Fibroblast of lung (primary cell): ENCODE measurements around the gene FBXO41.

Experiments
- EZH2 ChIP-seq: IDR thresholded peaks from 2 replicates; pipeline ENCODE4 v1.5.1; 2012; ENCODE audit warnings: low read length, control low read depth, mild to moderate bottlenecking; ENCODE audit errors: missing control alignments
- TF ChIP-seq, protein P1 (sequence below), 2 donors: IDR thresholded peaks in 1 of 2; conservative IDR thresholded peaks in 1 of 2; 1 replicate in 1 of 2; 2 replicates in 1 of 2; pipeline ENCODE4 v1.5.1; 2011 to 2012; ENCODE audit warnings: low read length in 2 of 2, control low read depth in 1 of 2, inconsistent platforms in 1 of 2, low read depth in 1 of 2, mild to moderate bottlenecking in 1 of 2

DNA sequence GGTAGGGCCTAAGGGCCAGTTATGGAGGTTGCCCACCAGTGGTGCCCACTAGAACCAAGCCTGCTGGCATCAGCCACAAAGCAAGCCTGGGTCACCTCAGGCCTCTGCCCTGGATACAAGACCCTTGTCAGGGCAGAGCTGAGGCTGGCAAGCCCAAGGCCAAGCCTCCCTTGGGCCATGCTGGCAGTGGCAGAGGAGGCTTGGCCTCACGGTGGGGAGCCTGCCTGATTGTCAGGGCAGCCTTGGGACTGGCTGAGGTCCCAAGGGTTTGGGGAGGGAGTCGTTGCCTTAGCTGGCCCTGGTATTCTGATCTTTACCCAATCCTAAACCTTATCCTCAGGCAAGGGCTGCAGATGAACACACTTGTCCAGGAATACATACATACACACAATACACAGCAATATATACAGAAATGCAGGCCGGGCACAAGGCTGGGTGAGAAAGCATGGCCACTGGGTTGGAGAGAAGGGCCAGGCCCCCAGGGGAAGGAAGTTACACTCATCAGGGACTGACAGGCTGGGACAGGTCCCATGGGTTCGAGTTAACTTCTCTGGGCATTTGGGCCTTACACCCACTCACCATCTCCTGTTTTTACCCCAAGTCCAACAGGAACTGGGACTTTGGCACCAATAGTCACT lies 29.2 kb downstream of the FBXO41 start:
- TF ChIP-seq, protein P1, sequence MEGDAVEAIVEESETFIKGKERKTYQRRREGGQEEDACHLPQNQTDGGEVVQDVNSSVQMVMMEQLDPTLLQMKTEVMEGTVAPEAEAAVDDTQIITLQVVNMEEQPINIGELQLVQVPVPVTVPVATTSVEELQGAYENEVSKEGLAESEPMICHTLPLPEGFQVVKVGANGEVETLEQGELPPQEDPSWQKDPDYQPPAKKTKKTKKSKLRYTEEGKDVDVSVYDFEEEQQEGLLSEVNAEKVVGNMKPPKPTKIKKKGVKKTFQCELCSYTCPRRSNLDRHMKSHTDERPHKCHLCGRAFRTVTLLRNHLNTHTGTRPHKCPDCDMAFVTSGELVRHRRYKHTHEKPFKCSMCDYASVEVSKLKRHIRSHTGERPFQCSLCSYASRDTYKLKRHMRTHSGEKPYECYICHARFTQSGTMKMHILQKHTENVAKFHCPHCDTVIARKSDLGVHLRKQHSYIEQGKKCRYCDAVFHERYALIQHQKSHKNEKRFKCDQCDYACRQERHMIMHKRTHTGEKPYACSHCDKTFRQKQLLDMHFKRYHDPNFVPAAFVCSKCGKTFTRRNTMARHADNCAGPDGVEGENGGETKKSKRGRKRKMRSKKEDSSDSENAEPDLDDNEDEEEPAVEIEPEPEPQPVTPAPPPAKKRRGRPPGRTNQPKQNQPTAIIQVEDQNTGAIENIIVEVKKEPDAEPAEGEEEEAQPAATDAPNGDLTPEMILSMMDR (conservative IDR thresholded peaks at IDR 0.05 in 1 of 2, IDR thresholded peaks at IDR 0.05 in 1 of 2; ENCODE audit: low read depth in 1 of 2, low read length in 2 of 2) = no peak
- no peak for TF ChIP-seq EZH2
